Breast epithelium (tissue), 3 donors: Measurements from ENCODE around the gene RMI1.

Source experiments
- POLR2AphosphoS5 ChIP-seq, 3 donors: sonication (generic); formaldehyde crosslinking; IDR thresholded peaks; one replicate each; pipeline ENCODE4 v1.6.1; 2017; ENCODE audit warnings: antibody characterized with exemption in 3 of 3
- TF ChIP-seq, protein P1 (sequence below), 3 donors: fragments of 450-650 bp; IDR thresholded peaks; one replicate each; pipeline ENCODE4 v1.5.1; 2016 to 2017; ENCODE audit warnings: antibody characterized with exemption in 3 of 3, mild to moderate bottlenecking in 3 of 3, moderate library complexity in 3 of 3

DNA sequence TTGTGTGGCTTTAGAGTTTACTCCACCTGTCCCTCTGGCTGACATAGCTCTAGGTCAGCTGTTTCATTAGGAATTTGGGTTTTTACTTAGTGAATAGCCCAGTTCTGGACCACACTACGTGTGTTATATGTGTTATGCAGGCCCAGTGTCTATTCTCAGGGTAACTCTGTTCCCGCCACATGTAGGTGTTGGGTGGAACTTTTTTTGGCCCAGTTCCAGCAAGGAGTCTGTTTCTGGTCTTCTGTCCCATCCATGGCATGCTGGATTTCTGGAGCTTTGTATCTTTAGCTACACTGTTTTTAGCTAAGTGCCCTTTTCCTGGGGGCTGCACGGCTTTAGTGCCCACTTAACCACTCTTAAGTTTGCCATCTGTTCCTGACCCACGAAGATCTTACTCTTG is 15.5 kb downstream of the RMI1 start:
- TF ChIP-seq, protein P1, sequence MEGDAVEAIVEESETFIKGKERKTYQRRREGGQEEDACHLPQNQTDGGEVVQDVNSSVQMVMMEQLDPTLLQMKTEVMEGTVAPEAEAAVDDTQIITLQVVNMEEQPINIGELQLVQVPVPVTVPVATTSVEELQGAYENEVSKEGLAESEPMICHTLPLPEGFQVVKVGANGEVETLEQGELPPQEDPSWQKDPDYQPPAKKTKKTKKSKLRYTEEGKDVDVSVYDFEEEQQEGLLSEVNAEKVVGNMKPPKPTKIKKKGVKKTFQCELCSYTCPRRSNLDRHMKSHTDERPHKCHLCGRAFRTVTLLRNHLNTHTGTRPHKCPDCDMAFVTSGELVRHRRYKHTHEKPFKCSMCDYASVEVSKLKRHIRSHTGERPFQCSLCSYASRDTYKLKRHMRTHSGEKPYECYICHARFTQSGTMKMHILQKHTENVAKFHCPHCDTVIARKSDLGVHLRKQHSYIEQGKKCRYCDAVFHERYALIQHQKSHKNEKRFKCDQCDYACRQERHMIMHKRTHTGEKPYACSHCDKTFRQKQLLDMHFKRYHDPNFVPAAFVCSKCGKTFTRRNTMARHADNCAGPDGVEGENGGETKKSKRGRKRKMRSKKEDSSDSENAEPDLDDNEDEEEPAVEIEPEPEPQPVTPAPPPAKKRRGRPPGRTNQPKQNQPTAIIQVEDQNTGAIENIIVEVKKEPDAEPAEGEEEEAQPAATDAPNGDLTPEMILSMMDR (IDR thresholded peaks at IDR 0.05), result no peak
- TF ChIP-seq POLR2AphosphoS5 (IDR thresholded peaks at IDR 0.05), result no peak
